DND-41 (cell line): Measurements from ENCODE around the gene BTBD7.

Experiments
- ATAC-seq: fragments of 200-7000 bp; cut with Tn5 transposase; 3 replicates; pipeline ENCODE4 v1.9.1; 2021; ENCODE audit warnings: low read depth; ENCODE audit not compliant: insufficient read depth
- DNase-seq: peaks from one replicate; pipeline ENCODE4 v3.0.0-alpha.2; 2020
- H2AFZ ChIP-seq: 2 replicates; pipeline ENCODE4 v1.6.0; 2012; ENCODE audit warnings: low read depth, low read length
- H3K27ac ChIP-seq: 2 replicates; pipeline ENCODE4 v1.5.1; 2012; ENCODE audit warnings: low read length, inconsistent platforms
- H3K27me3 ChIP-seq: fragments of 200-600 bp; sonication (generic); 2 replicates; pipeline ENCODE4 v1.6.0; 2012; ENCODE audit warnings: low read length, mild to moderate bottlenecking, inconsistent platforms; ENCODE audit not compliant: insufficient read depth, poor library complexity
- H3K36me3 ChIP-seq: 2 replicates; pipeline ENCODE4 v1.5.1; 2012; ENCODE audit warnings: low read length, inconsistent platforms; ENCODE audit not compliant: insufficient read depth
- H3K4me1 ChIP-seq: 2 replicates; pipeline ENCODE4 v1.5.1; 2012; ENCODE audit warnings: mild to moderate bottlenecking, low read length; ENCODE audit not compliant: insufficient read depth
- H3K4me2 ChIP-seq: 2 replicates; pipeline ENCODE4 v1.6.0; 2012; ENCODE audit warnings: mild to moderate bottlenecking, moderate library complexity, low read length, inconsistent platforms; ENCODE audit not compliant: insufficient read depth
- H3K4me3 ChIP-seq, 2 experiments: fragments of 200-600 bp in 1 of 2; shearing (Covaris generic) in 1 of 2; 2 replicates each; pipeline ENCODE4 v1.5.1; 2012 to 2016; ENCODE audit warnings: inconsistent platforms in 2 of 2, low read length in 2 of 2, mild to moderate bottlenecking in 2 of 2, low read depth in 1 of 2, moderate library complexity in 1 of 2
- H3K79me2 ChIP-seq: 2 replicates; pipeline ENCODE4 v1.6.0; 2012; ENCODE audit warnings: low read length, inconsistent platforms; ENCODE audit not compliant: insufficient read depth
- H3K9ac ChIP-seq: 2 replicates; pipeline ENCODE4 v1.6.0; 2012; ENCODE audit warnings: low read depth, mild to moderate bottlenecking, inconsistent platforms, low read length, moderate library complexity
- H3K9me3 ChIP-seq: 2 replicates; pipeline ENCODE4 v1.5.1; 2012; ENCODE audit warnings: low read length, moderate library complexity, mild to moderate bottlenecking, inconsistent platforms; ENCODE audit not compliant: insufficient read depth, severe bottlenecking
- H4K20me1 ChIP-seq: 2 replicates; pipeline ENCODE4 v1.6.0; 2012; ENCODE audit warnings: low read length; ENCODE audit not compliant: insufficient read depth
- EZH2 ChIP-seq: IDR thresholded peaks from 3 replicates; pipeline ENCODE4 v1.6.1; 2012; ENCODE audit warnings: borderline replicate concordance, low read depth, mild to moderate bottlenecking, moderate library complexity, low read length, inconsistent platforms; ENCODE audit not compliant: severe bottlenecking
- TF ChIP-seq, protein P1 (sequence below): IDR thresholded peaks from 2 replicates; pipeline ENCODE4 v1.5.1; 2012; ENCODE audit warnings: borderline replicate concordance, low read length, moderate library complexity, mild to moderate bottlenecking; ENCODE audit not compliant: poor library complexity, severe bottlenecking; ENCODE audit errors: extremely low read depth

The BTBD7 gene

DNA sequence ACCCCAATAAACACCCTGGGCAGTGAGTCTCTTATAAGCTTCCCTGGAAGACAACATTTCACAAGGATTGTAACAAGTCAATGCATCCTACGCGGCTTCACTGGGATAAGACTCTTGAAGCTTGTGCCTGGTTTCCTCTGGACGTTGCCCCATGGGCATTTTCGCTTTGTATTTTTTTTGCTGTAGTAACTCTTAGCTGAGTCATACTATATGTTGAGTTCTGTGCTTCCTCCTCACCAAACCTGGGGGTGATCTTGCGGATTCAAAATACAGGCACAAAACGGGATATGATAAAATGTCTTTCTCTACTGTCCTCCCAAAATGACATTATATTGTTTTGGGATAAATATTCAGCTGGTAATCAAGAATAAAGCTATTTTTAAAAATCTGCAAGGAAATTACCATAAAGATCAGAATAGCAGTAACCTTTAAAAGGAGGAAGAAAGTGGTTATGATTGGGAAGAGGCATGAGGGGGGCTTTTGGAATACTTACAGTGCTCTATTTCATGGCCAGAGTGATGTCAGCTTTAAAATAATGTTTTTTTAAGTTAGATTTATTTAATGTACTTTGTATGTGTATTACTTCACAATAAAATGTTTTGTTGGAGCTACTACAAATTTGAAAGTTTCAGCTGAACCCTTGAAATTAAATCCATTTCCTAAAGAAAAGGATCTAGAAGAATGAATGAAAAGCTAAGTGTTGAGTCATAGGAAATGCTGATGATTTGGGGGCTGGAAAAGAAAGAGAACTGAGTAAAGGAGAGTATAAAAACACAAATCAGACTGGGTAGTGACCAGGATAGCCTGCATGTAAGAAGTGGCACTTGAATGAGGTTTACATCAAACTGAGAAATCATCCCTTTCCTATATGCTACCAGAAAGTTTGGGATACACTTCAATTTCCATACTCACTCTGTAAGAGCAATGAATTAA lies 14.7 kb downstream of the BTBD7 start:
- H3K36me3 ChIP-seq = peaks cover 3% of the 10 kb centered on the region; the same call in 1 of the 2 replicates
- no peaks in the 10 kb centered on the region for H3K27me3 ChIP-seq
- no peak overlapping the region for H3K4me3 ChIP-seq
- H3K9me3 ChIP-seq = no peaks in the 10 kb centered on the region
- H3K4me2 ChIP-seq = no peak overlapping the region
- H2AFZ ChIP-seq = no peak overlapping the region
- no peak overlapping the region for H3K27ac ChIP-seq
- H4K20me1 ChIP-seq = peaks cover 28% of the 10 kb centered on the region
- no peaks in the 10 kb centered on the region for H3K4me1 ChIP-seq
- H3K9ac ChIP-seq = no peak overlapping the region
- TF ChIP-seq EZH2 = no peak
- TF ChIP-seq, protein P1, sequence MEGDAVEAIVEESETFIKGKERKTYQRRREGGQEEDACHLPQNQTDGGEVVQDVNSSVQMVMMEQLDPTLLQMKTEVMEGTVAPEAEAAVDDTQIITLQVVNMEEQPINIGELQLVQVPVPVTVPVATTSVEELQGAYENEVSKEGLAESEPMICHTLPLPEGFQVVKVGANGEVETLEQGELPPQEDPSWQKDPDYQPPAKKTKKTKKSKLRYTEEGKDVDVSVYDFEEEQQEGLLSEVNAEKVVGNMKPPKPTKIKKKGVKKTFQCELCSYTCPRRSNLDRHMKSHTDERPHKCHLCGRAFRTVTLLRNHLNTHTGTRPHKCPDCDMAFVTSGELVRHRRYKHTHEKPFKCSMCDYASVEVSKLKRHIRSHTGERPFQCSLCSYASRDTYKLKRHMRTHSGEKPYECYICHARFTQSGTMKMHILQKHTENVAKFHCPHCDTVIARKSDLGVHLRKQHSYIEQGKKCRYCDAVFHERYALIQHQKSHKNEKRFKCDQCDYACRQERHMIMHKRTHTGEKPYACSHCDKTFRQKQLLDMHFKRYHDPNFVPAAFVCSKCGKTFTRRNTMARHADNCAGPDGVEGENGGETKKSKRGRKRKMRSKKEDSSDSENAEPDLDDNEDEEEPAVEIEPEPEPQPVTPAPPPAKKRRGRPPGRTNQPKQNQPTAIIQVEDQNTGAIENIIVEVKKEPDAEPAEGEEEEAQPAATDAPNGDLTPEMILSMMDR = no peak
- peaks cover 82% of the 10 kb centered on the region for H3K79me2 ChIP-seq
- no peak for DNase-seq
- ATAC-seq = no peak

DNA sequence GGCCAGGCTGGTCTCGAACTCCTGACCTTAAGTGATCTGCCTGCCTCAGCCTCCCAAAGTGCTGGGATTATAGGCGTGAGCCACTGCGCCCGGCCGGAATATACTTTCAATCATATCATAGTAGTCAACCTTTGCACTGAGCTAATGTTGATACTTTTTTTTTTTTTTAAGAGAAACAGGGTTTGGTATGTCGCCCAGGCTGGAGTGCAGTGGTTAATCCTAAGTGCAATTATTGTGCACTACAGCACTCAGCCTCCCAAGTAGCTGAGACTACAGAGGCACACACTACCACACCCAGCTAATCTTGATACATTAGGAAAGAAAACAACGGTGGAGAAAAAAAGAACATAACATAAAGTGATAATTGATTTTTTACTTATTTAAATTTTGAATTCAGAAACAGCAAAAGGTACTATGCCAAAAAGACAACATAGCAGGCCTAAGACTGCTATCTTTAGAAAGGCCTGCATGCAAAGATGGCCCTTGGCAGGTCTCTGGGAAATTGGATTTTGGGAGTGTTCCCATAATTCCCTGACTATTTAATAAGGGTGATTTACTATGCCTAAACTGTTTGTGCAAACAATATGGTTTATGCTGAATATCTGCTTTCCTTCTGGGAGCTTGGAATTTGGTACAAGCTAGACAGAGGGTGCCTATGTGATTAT lies 15.5 kb downstream of the BTBD7 start:
- H3K27ac ChIP-seq = no peak overlapping the region
- no peak for TF ChIP-seq EZH2
- TF ChIP-seq, protein P1 = no peak
- no peaks in the 10 kb centered on the region for H3K27me3 ChIP-seq
- H3K4me3 ChIP-seq = no peak overlapping the region
- no peak for DNase-seq
- peaks cover 1% of the 10 kb centered on the region; the same call in 1 of the 2 replicates for H3K36me3 ChIP-seq
- H2AFZ ChIP-seq = no peak overlapping the region
- peaks cover 82% of the 10 kb centered on the region for H3K79me2 ChIP-seq
- ATAC-seq = no peak
- no peaks in the 10 kb centered on the region for H3K4me1 ChIP-seq
- peaks cover 27% of the 10 kb centered on the region for H4K20me1 ChIP-seq
- H3K9me3 ChIP-seq = no peaks in the 10 kb centered on the region
- no peak overlapping the region for H3K4me2 ChIP-seq
- no peak overlapping the region for H3K9ac ChIP-seq

DNA sequence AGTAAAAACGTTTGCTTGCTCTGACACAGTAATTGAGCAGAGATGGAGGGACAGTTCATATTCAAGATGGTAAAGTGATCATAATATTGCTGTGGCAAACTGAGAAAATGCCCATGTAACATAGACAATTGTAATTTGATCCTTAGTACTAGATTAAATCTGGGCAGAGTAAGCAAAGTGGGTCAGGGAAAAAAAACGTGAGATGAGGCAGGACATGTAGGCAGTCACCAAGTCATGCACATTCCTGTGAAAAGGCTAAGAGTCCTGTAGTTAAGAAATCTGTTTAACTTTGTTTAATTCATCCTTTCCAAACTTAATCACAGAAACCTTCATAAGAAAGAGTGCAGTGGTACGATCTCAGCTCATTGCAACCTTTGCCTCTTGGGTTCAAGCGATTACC lies 16.1 kb downstream of the BTBD7 start:
- TF ChIP-seq, protein P1 = no peak
- TF ChIP-seq EZH2 = no peak
- H3K4me2 ChIP-seq = no peak overlapping the region
- H2AFZ ChIP-seq = no peak overlapping the region
- peaks cover 27% of the 10 kb centered on the region for H4K20me1 ChIP-seq
- DNase-seq (no peak), ATAC-seq (no peak)
- H3K36me3 ChIP-seq = no peaks in the 10 kb centered on the region
- no peak overlapping the region for H3K27ac ChIP-seq
- no peak overlapping the region for H3K4me3 ChIP-seq
- peaks cover 79% of the 10 kb centered on the region for H3K79me2 ChIP-seq
- H3K27me3 ChIP-seq = no peaks in the 10 kb centered on the region
- no peak overlapping the region for H3K9ac ChIP-seq
- H3K9me3 ChIP-seq = no peaks in the 10 kb centered on the region
- H3K4me1 ChIP-seq = no peaks in the 10 kb centered on the region
